Fibroblast of lung (primary cell): Measurements from ENCODE around the gene PARP11. TPM values are rescaled to one million over a fixed set of nuclear protein-coding genes. Genes with fewer than 3 reads are reported as not detected.

Experiments
- DNase-seq, 2 donors: peaks; one replicate each; pipeline versions ENCODE4 v3.0.0 to v3.0.0-alpha.2; 2010; ENCODE audit warnings: low read depth in 2 of 2
- H2AFZ ChIP-seq: 2 replicates; pipeline ENCODE4 v1.5.1; 2012; ENCODE audit warnings: low read length, control low read depth, inconsistent platforms
- H3K27ac ChIP-seq: 2 replicates; pipeline ENCODE4 v1.5.1; 2011; ENCODE audit warnings: low read length, control low read depth; ENCODE audit not compliant: insufficient read depth
- H3K27me3 ChIP-seq: 2 replicates; pipeline ENCODE4 v1.5.1; 2011; ENCODE audit warnings: mild to moderate bottlenecking, low read length; ENCODE audit not compliant: control insufficient read depth, insufficient read depth
- H3K36me3 ChIP-seq: 2 replicates; pipeline ENCODE4 v1.5.1; 2011; ENCODE audit warnings: low read length; ENCODE audit not compliant: control insufficient read depth, insufficient read depth
- H3K4me1 ChIP-seq: 2 replicates; pipeline ENCODE4 v1.5.1; 2011; ENCODE audit warnings: low read length; ENCODE audit not compliant: control insufficient read depth, insufficient read depth; ENCODE audit errors: extremely low read depth
- H3K4me2 ChIP-seq: 2 replicates; pipeline ENCODE4 v1.5.1; 2011; ENCODE audit warnings: low read length, control low read depth; ENCODE audit not compliant: insufficient read depth; ENCODE audit errors: extremely low read depth
- H3K4me3 ChIP-seq, 4 experiments: fragments of 200-600 bp in 1 of 4; sonication (generic) in 1 of 4; replicated peaks in 1 of 4; 2 replicates each; pipeline ENCODE4 v1.5.1; 2011 to 2016; ENCODE audit warnings: low read length in 4 of 4, low read depth in 3 of 4, mild to moderate bottlenecking in 3 of 4, control low read depth in 2 of 4, inconsistent platforms in 1 of 4, mixed read lengths in 1 of 4; ENCODE audit not compliant: insufficient read depth in 1 of 4; ENCODE audit errors: control extremely low read depth in 1 of 4
- H3K79me2 ChIP-seq: 2 replicates; pipeline ENCODE4 v1.5.1; 2012; ENCODE audit warnings: mild to moderate bottlenecking, low read length, inconsistent platforms; ENCODE audit not compliant: control insufficient read depth, insufficient read depth
- H3K9ac ChIP-seq: 2 replicates; pipeline ENCODE4 v1.5.1; 2011; ENCODE audit warnings: mild to moderate bottlenecking, low read length, control low read depth; ENCODE audit not compliant: insufficient read depth
- H3K9me3 ChIP-seq: 2 replicates; pipeline ENCODE4 v1.5.1; 2012; ENCODE audit warnings: low read depth, low read length; ENCODE audit not compliant: control insufficient read depth, insufficient read depth
- H4K20me1 ChIP-seq: 2 replicates; pipeline ENCODE4 v1.5.1; 2011; ENCODE audit warnings: low read length; ENCODE audit not compliant: control insufficient read depth, insufficient read depth; ENCODE audit errors: extremely low read depth
- CTCF ChIP-seq, 2 donors: IDR thresholded peaks in 1 of 2; conservative IDR thresholded peaks in 1 of 2; 1 replicate in 1 of 2; 2 replicates in 1 of 2; pipeline ENCODE4 v1.5.1; 2011 to 2012; ENCODE audit warnings: low read length in 2 of 2, control low read depth in 1 of 2, inconsistent platforms in 1 of 2, low read depth in 1 of 2, mild to moderate bottlenecking in 1 of 2
- EZH2 ChIP-seq: IDR thresholded peaks from 2 replicates; pipeline ENCODE4 v1.5.1; 2012; ENCODE audit warnings: low read length, control low read depth, mild to moderate bottlenecking; ENCODE audit errors: missing control alignments
- polyA plus RNA-seq, 2 donors: library from polyadenylated mRNA; depleted of rRNA in 1 of 2; stranded (reverse) in 1 of 2; unstranded in 1 of 2; fragments of >200 nt; gene quantifications; 2 replicates each; pipeline ENCODE4 v1.2.1, GENCODE V29; 2011 to 2012; ENCODE audit warnings: missing spikeins in 1 of 2
- total RNA-seq: library from RNA; depleted of rRNA; stranded (reverse); fragments of >200 nt; gene quantifications from 2 replicates; pipeline ENCODE4 v1.2.1, GENCODE V29; 2014

The PARP11 gene
- total and polyA plus RNA-seq, 2 donors (not counting 1 experiment from before 2014, with no cell fraction given), result 6.6 to 8.9 TPM

DNA sequence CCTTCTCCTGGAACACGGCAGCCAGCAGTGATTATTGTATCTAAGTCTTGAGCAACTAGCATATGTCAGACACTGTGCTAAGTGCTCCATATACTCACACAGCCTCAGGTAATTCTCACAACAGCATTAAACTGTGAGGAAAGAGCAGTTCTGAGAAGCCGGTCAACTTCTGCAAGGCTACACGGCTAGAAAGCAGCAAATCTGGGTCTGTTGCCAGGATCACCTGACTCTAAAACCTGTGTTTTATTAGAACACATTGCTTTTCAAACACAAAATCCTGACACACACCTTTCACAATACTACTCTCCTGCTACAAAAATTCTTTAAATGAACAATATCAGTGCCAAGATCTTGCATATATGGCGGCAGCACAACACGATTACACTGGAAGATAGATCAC lies 70.5 kb downstream of the PARP11 start:
- Histone ChIP-seq H3K79me2 (no peaks in the 10 kb centered on the region), H3K27ac (no peak overlapping the region), H4K20me1 (no peaks in the 10 kb centered on the region), H3K4me2 (no peak overlapping the region), H3K9ac (no peak overlapping the region), H3K4me3 (no peak overlapping the region), H3K27me3 (no peaks in the 10 kb centered on the region), H2AFZ (no peak overlapping the region), H3K4me1 (no peaks in the 10 kb centered on the region), H3K36me3 (no peaks in the 10 kb centered on the region), H3K9me3 (no peaks in the 10 kb centered on the region)
- TF ChIP-seq CTCF (conservative IDR thresholded peaks at IDR 0.05 in 1 of 2, IDR thresholded peaks at IDR 0.05 in 1 of 2; ENCODE audit: low read depth in 1 of 2, low read length in 2 of 2) (no peak), EZH2 (no peak)
- DNase-seq, result no peak

DNA sequence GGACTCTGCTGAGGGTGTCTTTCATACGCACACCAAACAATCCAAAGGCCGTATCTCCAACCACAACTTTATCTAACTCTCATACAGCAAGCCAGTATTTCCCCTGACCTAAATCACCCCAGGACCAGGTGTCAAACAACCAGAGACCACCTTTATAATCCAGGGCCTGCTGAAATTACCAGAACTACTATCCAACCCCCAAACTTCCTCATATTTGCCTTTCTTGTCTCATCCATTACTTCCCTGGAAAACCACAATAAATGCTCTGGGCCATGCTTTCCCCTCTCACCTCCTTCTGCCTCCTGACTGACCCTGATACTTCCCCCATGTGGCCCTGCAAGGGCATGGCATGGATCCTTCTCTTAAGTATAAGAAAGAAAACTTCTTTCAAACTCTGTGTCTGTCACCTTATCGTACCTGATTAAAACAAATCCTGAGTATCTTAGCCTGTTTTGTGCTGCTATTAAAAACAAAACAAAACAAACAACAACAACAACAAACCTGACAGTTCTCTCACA lies 75.6 kb downstream of the PARP11 start:
- Histone ChIP-seq H2AFZ (no peak overlapping the region), H3K4me1 (no peaks in the 10 kb centered on the region), H3K9ac (no peak overlapping the region), H3K4me3 (no peak overlapping the region), H3K36me3 (no peaks in the 10 kb centered on the region), H4K20me1 (no peaks in the 10 kb centered on the region), H3K4me2 (no peak overlapping the region), H3K27me3 (no peaks in the 10 kb centered on the region), H3K79me2 (no peaks in the 10 kb centered on the region), H3K9me3 (no peaks in the 10 kb centered on the region), H3K27ac (no peak overlapping the region)
- TF ChIP-seq EZH2 (no peak), CTCF (conservative IDR thresholded peaks at IDR 0.05 in 1 of 2, IDR thresholded peaks at IDR 0.05 in 1 of 2; ENCODE audit: low read depth in 1 of 2, low read length in 2 of 2) (peak in 1 of 2 donors; percentile 15)
- DNase-seq, result no peak

DNA sequence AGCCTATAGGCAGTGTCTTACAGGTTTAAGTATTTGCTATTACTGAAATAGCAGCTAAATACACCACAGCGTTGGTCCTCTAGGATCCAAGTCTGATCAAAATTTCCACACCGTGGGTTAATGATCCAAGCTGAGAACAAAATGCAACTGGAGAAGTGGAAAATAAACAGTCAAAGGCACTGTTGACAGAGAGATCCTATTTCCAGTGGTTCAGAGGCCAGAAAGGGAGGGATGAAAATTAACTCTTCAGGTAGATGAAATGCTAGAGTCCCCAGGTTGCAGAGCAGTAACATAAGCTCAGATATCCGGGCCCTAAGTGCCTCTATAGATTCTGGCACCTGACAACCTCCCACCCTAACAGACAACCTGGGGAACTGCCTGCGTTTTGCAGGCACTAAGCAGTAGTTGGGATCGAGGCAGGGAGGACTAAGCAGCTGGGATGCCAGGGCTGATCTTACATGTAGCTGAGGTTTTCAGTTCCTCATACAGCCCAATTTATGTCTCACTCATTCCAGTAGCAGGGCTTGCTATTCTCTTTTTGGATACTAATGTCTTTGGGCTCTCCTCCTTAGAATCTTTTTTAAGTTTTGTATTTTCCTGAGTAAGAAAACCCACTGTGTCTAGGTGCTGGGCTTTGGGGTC lies 77.6 kb downstream of the PARP11 start:
- Histone ChIP-seq H4K20me1 (no peaks in the 10 kb centered on the region), H3K9ac (no peak overlapping the region), H3K27ac (no peak overlapping the region), H3K4me1 (no peaks in the 10 kb centered on the region), H3K4me3 (no peak overlapping the region), H3K4me2 (no peak overlapping the region), H2AFZ (no peak overlapping the region), H3K36me3 (no peaks in the 10 kb centered on the region), H3K79me2 (no peaks in the 10 kb centered on the region), H3K27me3 (no peaks in the 10 kb centered on the region), H3K9me3 (no peaks in the 10 kb centered on the region)
- DNase-seq, result no peak
- TF ChIP-seq EZH2, result no peak
- no peak for TF ChIP-seq CTCF (conservative IDR thresholded peaks at IDR 0.05 in 1 of 2, IDR thresholded peaks at IDR 0.05 in 1 of 2; ENCODE audit: low read depth in 1 of 2, low read length in 2 of 2)
